ENCODE measurements around the gene PTPN23. TPM values are rescaled to one million over a fixed set of nuclear protein-coding genes. Genes with fewer than 3 reads are reported as not detected.

Gene PTPN23
- total RNA-seq, 1 experiment from 2014 or later = 53.5 TPM

DNA sequence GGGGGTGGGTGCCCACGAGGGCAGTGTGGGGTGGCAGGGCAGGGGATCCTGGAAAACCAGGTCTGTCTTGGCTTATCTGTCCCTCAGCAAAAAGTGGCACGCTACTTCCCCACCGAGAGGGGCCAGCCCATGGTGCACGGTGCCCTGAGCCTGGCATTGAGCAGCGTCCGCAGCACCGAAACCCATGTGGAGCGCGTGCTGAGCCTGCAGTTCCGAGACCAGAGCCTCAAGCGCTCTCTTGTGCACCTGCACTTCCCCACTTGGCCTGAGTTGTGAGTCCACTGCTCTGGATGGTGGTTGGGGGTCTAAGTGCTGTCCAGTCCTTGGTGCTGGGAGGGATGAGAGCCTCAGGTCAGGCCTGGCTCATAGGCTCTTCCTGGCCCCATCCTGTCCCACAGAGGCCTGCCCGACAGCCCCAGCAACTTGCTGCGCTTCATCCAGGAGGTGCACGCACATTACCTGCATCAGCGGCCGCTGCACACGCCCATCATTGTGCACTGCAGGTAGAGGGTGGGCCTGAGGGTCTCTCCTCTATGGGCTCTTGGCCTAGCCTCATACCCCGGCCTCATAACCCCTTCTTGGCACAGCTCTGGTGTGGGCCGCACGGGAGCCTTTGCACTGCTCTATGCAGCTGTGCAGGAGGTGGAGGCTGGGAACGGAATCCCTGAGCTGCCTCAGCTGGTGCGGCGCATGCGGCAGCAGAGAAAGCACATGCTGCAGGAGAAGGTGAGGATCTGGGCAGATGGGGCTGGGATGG lies 31.1 kb downstream of the PTPN23 start:
- ChIA-PET CTCF (interaction anchor here (5.6 kb wide), 1 partner anchor 10 kb away, joined by 49 read pairs; no protein-coding TSS in a partner anchor), POLR2A (interaction anchor here (1.0 kb wide), 1 partner anchor 31 kb away, joined by 3 read pairs; the partner anchor contains the start of gene PTPN23)
- H3K4me3 Mint-ChIP-seq = no peak overlapping the region
- H3K4me1 Mint-ChIP-seq = peaks cover 4% of the 10 kb centered on the region
- TF ChIP-seq ZNF121 (CRISPR knock-in tag; IDR thresholded peaks at IDR 0.05) = no peak
- ATAC-seq = no peak
- H3K9me3 Mint-ChIP-seq = 0 out of 2 replicates have a peak, but pooled peaks cover 2% of the 10 kb centered on the region
- no peak for DNase-seq (ENCODE audit: low spot score)
- H3K27me3 Mint-ChIP-seq (ENCODE audit: low read depth) = no peaks in the 10 kb centered on the region
- H3K36me3 Mint-ChIP-seq = peaks cover 44% of the 10 kb centered on the region
- no peak overlapping the region for H3K27ac Mint-ChIP-seq

GRCh38 chr3:47412453-47412756 lies 31.6 kb downstream of the PTPN23 start:
- Mint-ChIP-seq H3K4me1 (peaks cover 4% of the 10 kb centered on the region), H3K27ac (no peak overlapping the region), H3K27me3 (ENCODE audit: low read depth) (no peaks in the 10 kb centered on the region), H3K36me3 (peaks cover 46% of the 10 kb centered on the region), H3K4me3 (no peak overlapping the region), H3K9me3 (0 out of 2 replicates have a peak, but pooled peaks cover 4% of the 10 kb centered on the region)
- no peak for ATAC-seq
- ChIA-PET CTCF (interaction anchor here (0.8 to 5.6 kb wide), 2 partner anchors 9 to 28 kb away, joined by 3 to 49 read pairs; no protein-coding TSS in a partner anchor), POLR2A (interaction anchor here (1.0 kb wide), 1 partner anchor 32 kb away, joined by 3 read pairs; the partner anchor contains the start of gene PTPN23)
- TF ChIP-seq, protein P1, sequence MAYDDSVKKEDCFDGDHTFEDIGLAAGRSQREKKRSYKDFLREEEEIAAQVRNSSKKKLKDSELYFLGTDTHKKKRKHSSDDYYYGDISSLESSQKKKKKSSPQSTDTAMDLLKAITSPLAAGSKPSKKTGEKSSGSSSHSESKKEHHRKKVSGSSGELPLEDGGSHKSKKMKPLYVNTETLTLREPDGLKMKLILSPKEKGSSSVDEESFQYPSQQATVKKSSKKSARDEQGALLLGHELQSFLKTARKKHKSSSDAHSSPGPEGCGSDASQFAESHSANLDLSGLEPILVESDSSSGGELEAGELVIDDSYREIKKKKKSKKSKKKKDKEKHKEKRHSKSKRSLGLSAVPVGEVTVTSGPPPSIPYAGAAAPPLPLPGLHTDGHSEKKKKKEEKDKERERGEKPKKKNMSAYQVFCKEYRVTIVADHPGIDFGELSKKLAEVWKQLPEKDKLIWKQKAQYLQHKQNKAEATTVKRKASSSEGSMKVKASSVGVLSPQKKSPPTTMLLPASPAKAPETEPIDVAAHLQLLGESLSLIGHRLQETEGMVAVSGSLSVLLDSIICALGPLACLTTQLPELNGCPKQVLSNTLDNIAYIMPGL (CRISPR knock-in tag; IDR thresholded peaks at IDR 0.05) = no peak
- TF ChIP-seq GABPB1 (CRISPR knock-in tag; IDR thresholded peaks at IDR 0.05) = no peak
- TF ChIP-seq PRRX2 (CRISPR knock-in tag; IDR thresholded peaks at IDR 0.05) = no peak
- TF ChIP-seq JUN (CRISPR knock-in tag; IDR thresholded peaks at IDR 0.05) = no peak
- TF ChIP-seq, protein P2, sequence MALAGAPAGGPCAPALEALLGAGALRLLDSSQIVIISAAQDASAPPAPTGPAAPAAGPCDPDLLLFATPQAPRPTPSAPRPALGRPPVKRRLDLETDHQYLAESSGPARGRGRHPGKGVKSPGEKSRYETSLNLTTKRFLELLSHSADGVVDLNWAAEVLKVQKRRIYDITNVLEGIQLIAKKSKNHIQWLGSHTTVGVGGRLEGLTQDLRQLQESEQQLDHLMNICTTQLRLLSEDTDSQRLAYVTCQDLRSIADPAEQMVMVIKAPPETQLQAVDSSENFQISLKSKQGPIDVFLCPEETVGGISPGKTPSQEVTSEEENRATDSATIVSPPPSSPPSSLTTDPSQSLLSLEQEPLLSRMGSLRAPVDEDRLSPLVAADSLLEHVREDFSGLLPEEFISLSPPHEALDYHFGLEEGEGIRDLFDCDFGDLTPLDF (CRISPR knock-in tag; IDR thresholded peaks at IDR 0.05) = no peak
- no peak for TF ChIP-seq SOX15 (CRISPR knock-in tag; IDR thresholded peaks at IDR 0.05)
- TF ChIP-seq CBFB (CRISPR knock-in tag; IDR thresholded peaks at IDR 0.05; ENCODE audit: low read depth) = no peak
- TF ChIP-seq MXD4 (CRISPR knock-in tag; IDR thresholded peaks at IDR 0.05; ENCODE audit: borderline replicate concordance) = no peak
- TF ChIP-seq ZNF416 (CRISPR knock-in tag; IDR thresholded peaks at IDR 0.05) = no peak
- no peak for TF ChIP-seq TP53 (CRISPR knock-in tag; IDR thresholded peaks at IDR 0.05)
- no peak for TF ChIP-seq MLX (CRISPR knock-in tag; IDR thresholded peaks at IDR 0.05)
- no peak for TF ChIP-seq FOXJ3 (CRISPR knock-in tag; IDR thresholded peaks at IDR 0.05; ENCODE audit: borderline replicate concordance)
- no peak for DNase-seq (ENCODE audit: low spot score)

- Mint-ChIP-seq H3K27ac (no peak overlapping the region), H3K36me3 (peaks cover 42% of the 10 kb centered on the region), H3K27me3 (ENCODE audit: low read depth) (no peaks in the 10 kb centered on the region), H3K4me1 (peaks cover 4% of the 10 kb centered on the region), H3K4me3 (no peak overlapping the region), H3K9me3 (0 out of 2 replicates have a peak, but pooled peaks cover 4% of the 10 kb centered on the region)
- POLR2A ChIA-PET = interaction anchor here (1.0 kb wide), 1 partner anchor 32 kb away, joined by 3 read pairs; the partner anchor contains the start of gene PTPN23
- ATAC-seq = no peak
- CTCF ChIA-PET = interaction anchor here (0.8 to 5.6 kb wide), 3 partner anchors 8 to 27 kb away, joined by 3 to 49 read pairs (median 3); no protein-coding TSS in a partner anchor
- DNase-seq (ENCODE audit: low spot score) = no peak
- TF ChIP-seq ZNF317 (CRISPR knock-in tag; IDR thresholded peaks at IDR 0.05; ENCODE audit: borderline replicate concordance, low read depth) (no peak), IRF1 (CRISPR knock-in tag; IDR thresholded peaks at IDR 0.05) (no peak), FOXP4 (CRISPR knock-in tag; IDR thresholded peaks at IDR 0.05) (no peak), FOXK1 (CRISPR knock-in tag; IDR thresholded peaks at IDR 0.05) (no peak), IRF2 (CRISPR knock-in tag; IDR thresholded peaks at IDR 0.05; ENCODE audit: borderline replicate concordance, low read depth) (no peak), TEAD1 (CRISPR knock-in tag; IDR thresholded peaks at IDR 0.05) (no peak), NR1H2 (CRISPR knock-in tag; IDR thresholded peaks at IDR 0.05) (no peak), NFYB (CRISPR knock-in tag; conservative IDR thresholded peaks at IDR 0.05; ENCODE audit: low read depth) (no peak), FOXP1 (CRISPR knock-in tag; IDR thresholded peaks at IDR 0.05; ENCODE audit: borderline replicate concordance) (no peak), ZNF671 (CRISPR knock-in tag; IDR thresholded peaks at IDR 0.05) (no peak)
- TF ChIP-seq, protein P3, sequence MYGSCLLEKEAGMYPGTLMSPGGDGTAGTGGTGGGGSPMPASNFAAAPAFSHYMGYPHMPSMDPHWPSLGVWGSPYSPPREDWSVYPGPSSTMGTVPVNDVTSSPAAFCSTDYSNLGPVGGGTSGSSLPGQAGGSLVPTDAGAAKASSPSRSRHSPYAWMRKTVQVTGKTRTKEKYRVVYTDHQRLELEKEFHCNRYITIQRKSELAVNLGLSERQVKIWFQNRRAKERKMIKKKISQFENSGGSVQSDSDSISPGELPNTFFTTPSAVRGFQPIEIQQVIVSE (CRISPR knock-in tag; IDR thresholded peaks at IDR 0.05; ENCODE audit: borderline replicate concordance) = no peak
Measured at GRCh38 chr3:47412842-47413520, 32.2 kb downstream of the PTPN23 start.

Data from WTC11 (cell line).